ENCODE results near the gene SLC9A2.

The SLC9A2 gene

GRCh38 chr2:102620332-102620731, 979 bp downstream of the SLC9A2 start:
- no peak for DNase-seq (ENCODE audit: low spot score)

- no peak for DNase-seq (ENCODE audit: low spot score)
These were observed 2.3 kb downstream of the SLC9A2 start for GRCh38 chr2:102621630-102622029.

- no peak for DNase-seq (ENCODE audit: low spot score)
These were observed 3.3 kb downstream of the SLC9A2 start for GRCh38 chr2:102622646-102623045.

GRCh38 chr2:102630458-102630857, 11.1 kb downstream of the SLC9A2 start:
- no peak for DNase-seq (ENCODE audit: low spot score)

GRCh38 chr2:102632380-102633175, 13.2 kb downstream of the SLC9A2 start:
- DNase-seq (ENCODE audit: low spot score) = no peak

- DNase-seq (ENCODE audit: low spot score) = no peak
These were observed 15.5 kb downstream of the SLC9A2 start for GRCh38 chr2:102634831-102635241.

- DNase-seq (ENCODE audit: low spot score) = no peak
These were observed 16.0 kb downstream of the SLC9A2 start for GRCh38 chr2:102635317-102635716.

- no peak for DNase-seq (ENCODE audit: low spot score)
These were observed 17.0 kb downstream of the SLC9A2 start for GRCh38 chr2:102636283-102636907.

- DNase-seq (ENCODE audit: low spot score) = no peak
These were observed 18.0 kb downstream of the SLC9A2 start for GRCh38 chr2:102637358-102637757.

GRCh38 chr2:102639429-102639828, 20.1 kb downstream of the SLC9A2 start:
- no peak for DNase-seq (ENCODE audit: low spot score)

GRCh38 chr2:102652126-102652525, 32.8 kb downstream of the SLC9A2 start:
- DNase-seq (ENCODE audit: low spot score) = no peak

- DNase-seq (ENCODE audit: low spot score) = no peak
These were observed 38.4 kb downstream of the SLC9A2 start for GRCh38 chr2:102657770-102658169.

GRCh38 chr2:102660070-102660469, 40.7 kb downstream of the SLC9A2 start:
- no peak for DNase-seq (ENCODE audit: low spot score)

GRCh38 chr2:102660574-102660973, 41.2 kb downstream of the SLC9A2 start:
- no peak for DNase-seq (ENCODE audit: low spot score)

GRCh38 chr2:102661846-102662245, 42.5 kb downstream of the SLC9A2 start:
- DNase-seq (ENCODE audit: low spot score) = no peak

GRCh38 chr2:102662833-102663232, 43.5 kb downstream of the SLC9A2 start:
- no peak for DNase-seq (ENCODE audit: low spot score)

- DNase-seq (ENCODE audit: low spot score) = no peak
These were observed 44.0 kb downstream of the SLC9A2 start for GRCh38 chr2:102663381-102663780.

GRCh38 chr2:102664471-102664909, 45.1 kb downstream of the SLC9A2 start:
- no peak for DNase-seq (ENCODE audit: low spot score)

GRCh38 chr2:102667072-102667471, 47.7 kb downstream of the SLC9A2 start:
- DNase-seq (ENCODE audit: low spot score) = no peak

GRCh38 chr2:102668171-102668570, 48.8 kb downstream of the SLC9A2 start:
- no peak for DNase-seq (ENCODE audit: low spot score)

GRCh38 chr2:102669401-102669800, 50.0 kb downstream of the SLC9A2 start:
- DNase-seq (ENCODE audit: low spot score) = no peak

- no peak for DNase-seq (ENCODE audit: low spot score)
These were observed 52.9 kb downstream of the SLC9A2 start for GRCh38 chr2:102672107-102672776.

GRCh38 chr2:102674370-102674769, 55.0 kb downstream of the SLC9A2 start:
- no peak for DNase-seq (ENCODE audit: low spot score)
